GM10248 (cell line): Measurements from ENCODE around the gene FCRL5.

Experiments
- CTCF ChIA-PET: fragments of 300-600 bp; sonication (Branson Sonifier 250); formaldehyde crosslinking; extraction: SDS; loops from one replicate; lab custom pipeline; 2021; ENCODE audit warnings: antibody characterized with exemption; lab: Yijun Ruan, JAX
- POLR2A ChIA-PET: fragments of 350-650 bp; sonication (Branson Sonifier 250); formaldehyde crosslinking; extraction: SDS; loops from one replicate; lab custom pipeline; 2020; ENCODE audit warnings: antibody characterized with exemption; lab: Yijun Ruan, JAX
- DNase-seq: peaks from one replicate; pipeline ENCODE4 v3.0.0; 2012; ENCODE audit errors: extremely low spot score
- TF ChIP-seq, protein P1 (sequence below): IDR thresholded peaks from 2 replicates; pipeline ENCODE4 v1.5.1; 2012; ENCODE audit warnings: mild to moderate bottlenecking, low read depth; ENCODE audit errors: extremely low read depth, missing control alignments, control extremely low read depth

The FCRL5 gene

GRCh38 chr1:157496121-157496526 lies 56.2 kb downstream of the FCRL5 start:
- TF ChIP-seq, protein P1, sequence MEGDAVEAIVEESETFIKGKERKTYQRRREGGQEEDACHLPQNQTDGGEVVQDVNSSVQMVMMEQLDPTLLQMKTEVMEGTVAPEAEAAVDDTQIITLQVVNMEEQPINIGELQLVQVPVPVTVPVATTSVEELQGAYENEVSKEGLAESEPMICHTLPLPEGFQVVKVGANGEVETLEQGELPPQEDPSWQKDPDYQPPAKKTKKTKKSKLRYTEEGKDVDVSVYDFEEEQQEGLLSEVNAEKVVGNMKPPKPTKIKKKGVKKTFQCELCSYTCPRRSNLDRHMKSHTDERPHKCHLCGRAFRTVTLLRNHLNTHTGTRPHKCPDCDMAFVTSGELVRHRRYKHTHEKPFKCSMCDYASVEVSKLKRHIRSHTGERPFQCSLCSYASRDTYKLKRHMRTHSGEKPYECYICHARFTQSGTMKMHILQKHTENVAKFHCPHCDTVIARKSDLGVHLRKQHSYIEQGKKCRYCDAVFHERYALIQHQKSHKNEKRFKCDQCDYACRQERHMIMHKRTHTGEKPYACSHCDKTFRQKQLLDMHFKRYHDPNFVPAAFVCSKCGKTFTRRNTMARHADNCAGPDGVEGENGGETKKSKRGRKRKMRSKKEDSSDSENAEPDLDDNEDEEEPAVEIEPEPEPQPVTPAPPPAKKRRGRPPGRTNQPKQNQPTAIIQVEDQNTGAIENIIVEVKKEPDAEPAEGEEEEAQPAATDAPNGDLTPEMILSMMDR: peak; percentile 81
- POLR2A ChIA-PET: no interaction called here
- peak; percentile 39 for DNase-seq
- CTCF ChIA-PET: interaction anchor here (0.7 to 5.0 kb wide), 28 partner anchors 10 to 423 kb away, joined by 3 to 56 read pairs (median 4); no protein-coding TSS in a partner anchor

GRCh38 chr1:157495285-157495684 lies 57.0 kb downstream of the FCRL5 start:
- no peak for DNase-seq
- POLR2A ChIA-PET: no interaction called here
- TF ChIP-seq, protein P1: no peak
- CTCF ChIA-PET: interaction anchor here (0.9 to 5.0 kb wide), 41 partner anchors 8 to 630 kb away, joined by 3 to 56 read pairs (median 4); no protein-coding TSS in a partner anchor

GRCh38 chr1:157494093-157494492 lies 58.2 kb downstream of the FCRL5 start:
- no peak for DNase-seq
- TF ChIP-seq, protein P1: no peak
- ChIA-PET CTCF (interaction anchor here (0.7 to 5.0 kb wide), 13 partner anchors 9 to 337 kb away, joined by 3 to 56 read pairs (median 6); no protein-coding TSS in a partner anchor), POLR2A (no interaction called here)

DNA sequence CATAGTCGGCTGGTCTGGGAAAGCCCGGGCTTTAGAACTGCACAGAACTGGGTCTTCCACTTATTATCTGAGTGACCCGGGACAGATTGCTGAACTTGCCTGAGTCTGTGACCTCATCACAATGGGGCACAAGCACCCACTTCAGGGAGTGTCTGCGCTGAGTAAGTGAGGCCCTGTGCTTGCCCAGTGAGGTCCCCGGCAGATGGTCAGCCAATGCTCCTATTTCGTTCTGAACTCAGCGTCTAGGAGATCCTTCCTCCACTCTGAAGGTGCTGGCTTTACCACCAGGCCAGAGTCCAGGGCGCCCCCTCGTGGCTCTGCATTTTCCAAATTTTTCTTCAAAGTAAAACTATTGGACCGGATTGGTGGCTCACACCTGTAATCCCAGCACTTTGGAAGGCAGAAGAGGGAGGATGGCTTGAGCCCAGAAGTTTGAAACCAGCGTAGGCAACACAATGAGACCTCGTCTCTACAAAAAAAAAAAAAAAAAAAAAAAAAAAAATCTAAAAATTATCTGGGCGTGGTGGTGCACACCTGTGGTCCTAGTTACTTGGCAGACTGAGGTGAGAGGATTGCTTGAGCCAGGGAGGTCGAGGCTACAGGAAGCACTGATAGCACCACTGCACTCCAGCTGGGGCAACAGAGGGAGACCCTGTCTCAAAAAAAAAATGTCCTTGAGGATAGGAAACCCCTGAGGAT lies 61.7 kb downstream of the FCRL5 start:
- TF ChIP-seq, protein P1: peak; percentile 72
- ChIA-PET CTCF (interaction anchor here (0.8 to 4.1 kb wide), 7 partner anchors 15 to 315 kb away, joined by 3 to 19 read pairs (median 6); no protein-coding TSS in a partner anchor), POLR2A (no interaction called here)
- peak; percentile 54 for DNase-seq

DNA sequence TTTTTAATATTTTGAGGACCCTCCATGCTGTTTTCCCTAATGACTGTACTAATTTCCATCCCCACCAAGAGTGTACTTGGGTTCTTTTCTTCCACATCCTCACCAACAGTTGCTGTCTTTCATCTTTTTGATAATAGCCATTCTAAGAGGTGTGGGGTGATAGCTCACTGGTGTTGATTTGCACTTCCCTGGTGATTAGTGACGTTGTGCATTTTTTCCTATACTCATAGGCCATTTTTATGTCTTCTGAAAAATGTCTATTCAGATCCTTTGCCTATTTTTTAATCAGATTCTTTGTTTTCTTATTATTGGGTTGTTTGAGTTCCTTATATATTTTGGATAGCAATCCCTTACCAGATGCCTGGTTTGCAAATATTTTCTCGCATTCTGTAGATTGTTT lies 64.2 kb downstream of the FCRL5 start:
- ChIA-PET POLR2A (no interaction called here), CTCF (interaction anchor here (1.0 to 5.7 kb wide), 5 partner anchors 17 to 292 kb away, joined by 3 to 24 read pairs (median 8); no protein-coding TSS in a partner anchor)
- DNase-seq: no peak
- TF ChIP-seq, protein P1: no peak

- TF ChIP-seq, protein P1: no peak
- POLR2A ChIA-PET: no interaction called here
- CTCF ChIA-PET: interaction anchor here (1.4 to 6.8 kb wide), 7 partner anchors 9 to 292 kb away, joined by 3 to 56 read pairs (median 8); no protein-coding TSS in a partner anchor
- DNase-seq: no peak
Measured at GRCh38 chr1:157487504-157487903, 64.8 kb downstream of the FCRL5 start.
